ENCODE results near the gene CBR3.
"Not testable (repeated sequence)": the region's sequence is repeated elsewhere in the genome, so short reads cannot be mapped to it uniquely, and the experiment has no call there.

Gene CBR3

DNA sequence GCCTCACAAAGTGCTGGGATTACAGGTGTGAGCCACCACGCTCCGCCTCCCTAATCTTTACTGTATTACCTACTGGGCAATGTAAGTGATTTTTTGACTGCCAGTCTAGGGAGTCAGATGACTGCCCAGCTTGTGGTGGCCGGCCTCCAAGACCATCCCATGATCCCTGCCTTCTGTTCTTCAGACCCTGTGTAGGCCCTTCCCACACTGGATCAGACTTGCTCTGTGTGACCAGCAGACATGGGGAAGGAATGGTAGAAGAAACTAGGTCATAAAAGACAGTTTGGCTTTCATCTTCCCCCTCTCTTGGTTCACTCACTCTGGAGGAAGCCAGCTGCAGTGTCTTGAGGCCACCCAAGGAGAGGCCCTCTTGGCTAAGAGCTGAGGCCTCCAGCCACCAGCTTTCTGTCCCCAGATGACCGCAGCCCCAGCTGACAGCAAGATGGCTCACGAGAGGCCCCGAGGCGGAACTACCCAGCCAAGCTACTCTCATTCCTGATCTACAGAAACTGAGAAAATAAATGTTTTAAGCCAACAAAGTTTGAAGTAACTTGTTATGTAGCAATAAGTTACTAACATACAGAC is 14.5 kb upstream of the CBR3 start:
- DNase-seq: no peak

- DNase-seq: no peak
Measured at GRCh38 chr21:36122977-36123376, 11.9 kb upstream of the CBR3 start.

GRCh38 chr21:36124395-36124794 is 10.5 kb upstream of the CBR3 start:
- DNase-seq: no peak

GRCh38 chr21:36125512-36126207 is 9.2 kb upstream of the CBR3 start:
- peak; percentile 35 to 42 for DNase-seq

- no peak for DNase-seq
Measured at GRCh38 chr21:36126208-36126565, 8.7 kb upstream of the CBR3 start.

DNA sequence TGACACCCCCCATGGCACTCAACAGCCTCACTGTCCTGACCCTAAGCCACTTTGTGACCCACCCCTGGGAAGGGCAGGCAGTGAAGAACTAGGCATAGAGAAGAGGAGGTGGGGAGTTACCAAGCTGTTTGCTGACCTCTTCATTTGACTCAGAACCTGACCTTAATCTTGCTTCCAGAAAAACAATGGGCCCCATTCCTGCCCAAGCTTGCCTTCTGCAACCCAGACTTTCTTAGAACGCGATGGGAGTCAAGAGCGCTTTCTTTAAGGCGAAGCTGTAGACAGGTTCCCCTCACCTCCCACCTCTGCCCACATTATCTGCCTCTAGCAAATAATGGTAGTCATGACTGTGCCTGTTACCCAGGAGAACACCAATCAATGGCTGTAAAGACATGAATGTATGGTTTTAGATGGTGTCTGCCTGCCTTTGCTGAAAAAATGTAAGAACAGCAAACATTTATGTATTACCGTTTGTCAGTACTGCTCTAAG is 8.2 kb upstream of the CBR3 start:
- DNase-seq: no peak

- DNase-seq: no peak
Measured at GRCh38 chr21:36127250-36127904, 7.5 kb upstream of the CBR3 start.

GRCh38 chr21:36127977-36128376 is 6.9 kb upstream of the CBR3 start:
- DNase-seq: no peak

DNA sequence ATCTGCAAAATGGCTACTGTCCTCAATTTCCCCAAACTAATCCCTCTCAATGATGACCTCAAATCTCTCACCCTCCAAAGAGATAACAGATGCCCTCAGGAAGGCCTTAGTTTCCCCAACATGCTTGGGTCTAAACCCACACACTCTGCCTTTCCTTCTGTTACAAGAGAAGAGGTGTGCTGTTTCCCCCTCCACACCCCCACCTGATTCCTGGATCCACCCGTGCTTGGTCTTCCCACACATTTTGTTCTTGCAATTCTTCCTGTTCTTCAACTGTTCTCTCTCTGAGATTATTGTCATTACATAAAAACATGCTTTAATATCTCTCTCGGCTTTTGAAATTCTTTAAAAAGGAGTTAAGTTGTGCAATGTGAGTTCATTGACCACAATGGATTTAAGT is 5.7 kb upstream of the CBR3 start:
- no peak for DNase-seq

GRCh38 chr21:36130414-36130762 is 4.5 kb upstream of the CBR3 start:
- DNase-seq: not testable (repeated sequence)

GRCh38 chr21:36130839-36131238 is 4.0 kb upstream of the CBR3 start:
- DNase-seq: not testable (repeated sequence)

- no peak for DNase-seq
Measured at GRCh38 chr21:36132696-36133095, 2.2 kb upstream of the CBR3 start.

DNA sequence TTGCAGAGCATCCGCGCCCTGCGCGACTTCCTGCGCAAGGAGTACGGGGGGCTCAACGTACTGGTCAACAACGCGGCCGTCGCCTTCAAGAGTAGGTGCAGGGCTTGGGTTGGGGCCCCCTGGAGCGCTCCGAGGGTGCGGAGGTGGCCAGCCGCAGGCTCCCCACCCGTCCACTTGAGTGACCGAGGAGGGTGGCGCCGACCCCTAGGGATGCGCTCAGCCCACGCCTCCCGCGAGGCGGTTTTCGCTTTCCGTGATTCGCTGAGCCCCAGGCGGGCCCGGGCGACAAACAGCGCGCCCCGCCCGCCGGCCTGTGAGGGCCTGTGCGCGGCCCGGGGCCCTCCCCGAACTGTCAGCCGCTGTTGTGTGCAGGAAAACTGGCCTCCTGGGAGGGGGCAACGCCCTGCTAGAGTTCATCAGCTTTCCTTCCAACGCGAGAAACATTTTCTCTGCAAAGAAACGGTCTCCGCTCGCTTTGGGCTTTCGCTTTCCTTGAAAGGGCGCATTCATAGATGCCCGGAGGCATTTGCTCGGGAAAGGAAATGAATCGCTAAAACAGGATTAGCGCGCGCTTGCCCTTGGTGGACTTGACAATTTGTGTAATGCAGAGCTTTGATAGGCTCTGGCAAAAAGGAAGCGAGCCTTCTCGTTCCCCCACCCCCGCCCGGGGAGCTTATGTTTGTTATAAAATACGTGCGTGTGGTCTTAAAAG is 668 bp downstream of the CBR3 start:
- peak; percentile 74 to 77 for DNase-seq

- not testable (repeated sequence) for DNase-seq
Measured at GRCh38 chr21:36139791-36140190, 4.9 kb downstream of the CBR3 start.

- DNase-seq: peak; percentile 98
Measured at GRCh38 chr21:36141513-36141925, 6.6 kb downstream of the CBR3 start.

DNA sequence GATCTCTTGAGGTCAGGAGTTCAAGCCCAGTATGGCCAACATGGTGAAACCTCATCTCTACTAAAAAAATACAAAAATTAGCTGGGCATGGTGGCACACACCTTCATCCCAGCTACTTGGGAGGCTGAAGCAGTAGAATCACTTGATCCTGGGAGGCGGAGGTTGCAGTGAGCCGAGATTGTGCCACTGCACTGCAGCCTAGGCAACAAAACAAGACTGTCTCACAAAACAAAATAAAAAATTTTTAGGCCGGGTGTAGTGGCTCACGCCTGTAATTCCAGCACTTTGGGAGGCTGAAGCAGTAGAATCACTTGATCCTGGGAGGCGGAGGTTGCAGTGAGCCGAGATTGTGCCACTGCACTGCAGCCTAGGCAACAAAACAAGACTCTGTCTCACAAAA is 9.4 kb downstream of the CBR3 start:
- DNase-seq: not testable (repeated sequence)

DNA sequence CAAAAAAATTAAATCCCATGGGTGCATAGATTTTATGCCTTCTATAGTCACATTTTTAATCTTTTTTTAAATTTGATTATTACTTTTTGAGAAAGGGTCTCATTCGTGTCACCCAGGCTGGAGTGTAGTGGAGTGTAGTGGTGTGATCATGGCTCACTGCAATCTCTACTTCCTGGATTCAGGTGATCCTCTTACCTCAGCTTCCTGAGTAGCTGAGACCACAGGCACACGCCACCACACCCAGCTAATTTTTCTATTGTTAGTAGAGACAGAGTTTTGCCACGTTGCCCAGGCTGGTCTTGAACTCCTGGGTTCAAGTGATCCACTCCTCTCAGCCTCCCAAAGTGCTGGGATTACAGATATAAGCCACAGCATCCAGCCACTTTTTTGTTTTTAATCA is 10.4 kb downstream of the CBR3 start:
- no peak for DNase-seq

- DNase-seq: no peak
Measured at GRCh38 chr21:36147911-36148310, 13.0 kb downstream of the CBR3 start.

- DNase-seq: no peak
Measured at GRCh38 chr21:36148886-36149285, 14.0 kb downstream of the CBR3 start.

GRCh38 chr21:36149788-36150711 is 15.2 kb downstream of the CBR3 start:
- no peak for DNase-seq

- DNase-seq: no peak
Measured at GRCh38 chr21:36155603-36156338, 20.9 kb downstream of the CBR3 start.

DNA sequence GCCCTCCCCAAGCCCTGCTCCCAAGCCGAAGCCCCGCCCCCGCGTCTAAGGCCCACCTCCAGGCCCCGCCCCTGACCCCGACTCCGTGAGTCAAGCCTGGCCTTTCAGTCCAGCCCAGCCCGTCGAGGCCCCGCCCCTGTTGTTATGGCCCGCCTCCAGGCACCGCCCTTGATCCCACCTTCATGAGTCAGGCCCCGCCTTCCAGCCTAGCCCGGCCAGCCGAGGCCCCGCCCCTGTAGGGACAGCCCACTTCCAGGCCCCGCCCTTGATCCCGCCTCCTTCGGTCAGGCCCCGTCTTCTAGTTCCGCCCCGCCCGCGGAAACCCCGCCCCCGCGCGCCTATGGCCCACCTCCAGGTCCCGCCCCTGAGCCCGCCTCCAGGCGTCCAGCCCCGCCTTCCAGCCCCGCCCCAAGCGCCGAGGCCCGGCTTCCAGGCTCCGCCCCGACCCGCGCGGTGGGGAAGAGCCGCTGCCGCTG is 21.5 kb downstream of the CBR3 start:
- peak; percentile 95 to 96 for DNase-seq

Measured in SHP77 (cell line).